WERI-Rb-1 (cell line): ENCODE results near the gene WDR48.

Experiments used
- DNase-seq: peaks from one replicate; pipeline ENCODE4 v3.0.0-alpha.2; 2020
- H3K27ac ChIP-seq: fragments of 250-450 bp; sonication (Bioruptor Pico); 2 replicates; pipeline ENCODE4 v1.5.1; 2020; ENCODE audit warnings: mild to moderate bottlenecking, moderate library complexity
- H3K27me3 ChIP-seq: fragments of 250-450 bp; sonication (Bioruptor Pico); 2 replicates; pipeline ENCODE4 v1.5.1; 2021; ENCODE audit warnings: mild to moderate bottlenecking, low read depth, moderate library complexity; ENCODE audit not compliant: insufficient read depth, severe bottlenecking
- H3K36me3 ChIP-seq: fragments of 250-450 bp; sonication (Bioruptor Pico); 2 replicates; pipeline ENCODE4 v1.5.1; 2020; ENCODE audit warnings: mild to moderate bottlenecking, moderate library complexity
- H3K4me3 ChIP-seq: 2 replicates; pipeline ENCODE4 v1.5.1; 2011; ENCODE audit warnings: low read depth, mild to moderate bottlenecking, control low read depth, low read length
- H3K9me3 ChIP-seq: fragments of 250-450 bp; sonication (Bioruptor Pico); 2 replicates; pipeline ENCODE4 v1.5.1; 2021; ENCODE audit warnings: mild to moderate bottlenecking, moderate library complexity; ENCODE audit not compliant: severe bottlenecking
- TF ChIP-seq, protein P1 (sequence below): IDR thresholded peaks from 2 replicates; pipeline ENCODE4 v1.5.1; 2011; ENCODE audit warnings: low read depth, mild to moderate bottlenecking, control low read depth, inconsistent platforms, low read length

Gene WDR48

GRCh38 chr3:39025222-39025970 is 26.4 kb upstream of the WDR48 start:
- Histone ChIP-seq H3K36me3 (no peaks in the 10 kb centered on the region), H3K9me3 (no peaks in the 10 kb centered on the region), H3K27ac (no peak overlapping the region), H3K27me3 (no peaks in the 10 kb centered on the region), H3K4me3 (no peak overlapping the region)
- DNase-seq: no peak
- TF ChIP-seq, protein P1, sequence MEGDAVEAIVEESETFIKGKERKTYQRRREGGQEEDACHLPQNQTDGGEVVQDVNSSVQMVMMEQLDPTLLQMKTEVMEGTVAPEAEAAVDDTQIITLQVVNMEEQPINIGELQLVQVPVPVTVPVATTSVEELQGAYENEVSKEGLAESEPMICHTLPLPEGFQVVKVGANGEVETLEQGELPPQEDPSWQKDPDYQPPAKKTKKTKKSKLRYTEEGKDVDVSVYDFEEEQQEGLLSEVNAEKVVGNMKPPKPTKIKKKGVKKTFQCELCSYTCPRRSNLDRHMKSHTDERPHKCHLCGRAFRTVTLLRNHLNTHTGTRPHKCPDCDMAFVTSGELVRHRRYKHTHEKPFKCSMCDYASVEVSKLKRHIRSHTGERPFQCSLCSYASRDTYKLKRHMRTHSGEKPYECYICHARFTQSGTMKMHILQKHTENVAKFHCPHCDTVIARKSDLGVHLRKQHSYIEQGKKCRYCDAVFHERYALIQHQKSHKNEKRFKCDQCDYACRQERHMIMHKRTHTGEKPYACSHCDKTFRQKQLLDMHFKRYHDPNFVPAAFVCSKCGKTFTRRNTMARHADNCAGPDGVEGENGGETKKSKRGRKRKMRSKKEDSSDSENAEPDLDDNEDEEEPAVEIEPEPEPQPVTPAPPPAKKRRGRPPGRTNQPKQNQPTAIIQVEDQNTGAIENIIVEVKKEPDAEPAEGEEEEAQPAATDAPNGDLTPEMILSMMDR: no peak

DNA sequence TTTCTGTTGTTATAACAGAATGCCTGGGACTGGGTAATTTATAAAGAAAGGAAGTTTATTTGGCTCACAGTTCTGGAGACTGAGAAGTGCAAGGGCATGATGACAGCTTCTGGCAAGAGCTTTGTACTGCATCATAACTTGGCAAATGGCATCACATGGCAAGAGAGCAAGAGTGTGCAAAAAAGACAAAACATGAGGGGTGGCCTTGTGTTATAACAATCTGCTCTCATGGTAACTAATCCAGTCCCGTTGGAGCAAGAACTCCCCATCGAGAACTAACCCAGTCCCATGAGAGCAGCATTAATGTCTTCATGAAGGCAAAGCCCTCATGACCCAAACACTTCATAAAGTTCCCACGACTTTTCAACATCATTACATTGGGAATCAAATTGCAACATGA is 23.3 kb upstream of the WDR48 start:
- Histone ChIP-seq H3K27me3 (no peaks in the 10 kb centered on the region), H3K27ac (no peak overlapping the region), H3K4me3 (no peak overlapping the region), H3K9me3 (no peaks in the 10 kb centered on the region), H3K36me3 (no peaks in the 10 kb centered on the region)
- no peak for DNase-seq
- TF ChIP-seq, protein P1: no peak

DNA sequence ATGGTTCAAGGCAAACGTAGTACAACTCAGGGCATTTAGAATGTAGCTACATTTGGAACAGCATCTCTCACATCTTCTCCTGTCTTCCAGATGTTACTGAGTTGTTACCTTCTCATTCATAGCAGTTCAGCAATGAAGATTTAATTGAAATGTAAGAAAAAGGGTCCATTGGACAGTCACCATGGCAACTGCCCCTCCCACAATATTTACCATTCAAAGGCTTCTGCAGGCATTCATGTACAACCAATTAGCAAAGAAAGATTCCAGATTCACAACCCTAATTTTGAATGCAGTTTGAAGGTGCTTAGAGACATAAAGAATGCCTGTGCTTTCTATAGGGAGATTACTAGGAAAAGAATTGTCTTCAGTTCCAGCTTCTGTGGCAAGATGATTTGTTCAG is 22.3 kb upstream of the WDR48 start:
- DNase-seq: no peak
- Histone ChIP-seq H3K4me3 (no peak overlapping the region), H3K36me3 (no peaks in the 10 kb centered on the region), H3K27me3 (no peaks in the 10 kb centered on the region), H3K9me3 (no peaks in the 10 kb centered on the region), H3K27ac (no peak overlapping the region)
- TF ChIP-seq, protein P1: no peak

- no peaks in the 10 kb centered on the region for H3K36me3 ChIP-seq
- no peak overlapping the region for H3K27ac ChIP-seq
- H3K27me3 ChIP-seq: no peaks in the 10 kb centered on the region
- peaks cover 10% of the 10 kb centered on the region for H3K9me3 ChIP-seq
- no peak for DNase-seq
- TF ChIP-seq, protein P1: no peak
- no peak overlapping the region for H3K4me3 ChIP-seq
These were observed 13.7 kb upstream of the WDR48 start for GRCh38 chr3:39038165-39038564.

DNA sequence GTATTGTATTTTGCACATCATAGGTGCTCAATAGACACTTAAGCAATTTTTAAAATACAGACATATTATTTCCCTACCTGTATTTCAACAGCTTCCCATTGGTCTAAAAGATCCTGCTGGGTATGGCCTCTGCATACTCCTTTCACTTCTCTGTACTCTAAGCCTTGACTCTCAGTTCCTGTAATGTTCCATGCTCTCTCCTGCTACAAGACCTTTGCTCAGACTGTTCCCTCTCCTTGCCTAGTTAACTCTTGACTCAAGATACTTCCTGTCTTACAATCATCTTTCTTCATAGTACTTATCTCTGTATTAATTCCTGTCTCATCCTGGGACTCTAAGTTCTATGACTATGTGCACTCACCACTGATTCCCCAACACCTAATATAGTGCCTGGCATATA is 1.8 kb upstream of the WDR48 start:
- no peaks in the 10 kb centered on the region for H3K9me3 ChIP-seq

More for the DNA sequence above, 1.8 kb upstream of the WDR48 start:
- TF ChIP-seq, protein P1: no peak
- no peak for DNase-seq
- Histone ChIP-seq H3K27me3 (no peaks in the 10 kb centered on the region), H3K36me3 (no peaks in the 10 kb centered on the region), H3K27ac (no peak overlapping the region), H3K4me3 (no peak overlapping the region)
